K562 (cell line): ENCODE data around the gene CNPY4. TPM values are rescaled to one million over a fixed set of nuclear protein-coding genes. Genes with fewer than 3 reads are reported as not detected.

Experiments used
- ATAC-seq: fragments of 200-7000 bp; cut with Tn5 transposase; 3 replicates; pipeline ENCODE4 v1.9.1; 2020; ENCODE audit warnings: moderate library complexity
- BruUV-seq: library from RNA; stranded (reverse); fragments of 400-500 nt; replicated peaks from 2 replicates; lab custom pipeline; 2021; lab: Mats Ljungman, UMichigan
- CTCF ChIA-PET: fragments of 300-600 bp; formaldehyde crosslinking; extraction: SDS; loops from one replicate; lab custom pipeline; 2021; ENCODE audit warnings: low intra/inter-chr PET ratio; lab: Yijun Ruan, JAX
- POLR2A ChIA-PET: fragments of 300-600, 350-650 bp; sonication (Branson Sonifier 250); formaldehyde crosslinking; extraction: SDS; loops from one replicate; lab custom pipeline; 2021; ENCODE audit warnings: antibody characterized with exemption, inconsistent platforms; lab: Yijun Ruan, JAX
- DNase-seq, 4 experiments: peaks; one replicate each; pipeline versions ENCODE4 v3.0.0 to v3.0.0-alpha.2; 2011 to 2018; ENCODE audit warnings: low spot score in 3 of 4, mixed read lengths in 3 of 4; ENCODE audit errors: extremely low read depth in 1 of 4
- FAIRE-seq: peaks from 2 replicates; lab custom pipeline; 2011; peaks lifted over from hg19 to GRCh38; lab: Jason Lieb, UNC
- H2AFZ ChIP-seq: 2 replicates; pipeline ENCODE4 v1.6.0; 2011; ENCODE audit warnings: low read depth, low read length, control low read depth, inconsistent platforms
- H3K27ac ChIP-seq: fragments of 200-600 bp; 3 replicates; pipeline ENCODE4 v1.8.0; 2011; ENCODE audit warnings: low read depth, mild to moderate bottlenecking, control low read depth, inconsistent platforms, low read length, moderate library complexity, mixed read lengths; ENCODE audit errors: extremely low read depth
- H3K27me3 ChIP-seq, 2 experiments: fragments of 300-600 bp in 1 of 2; 2 replicates in 1 of 2; 3 replicates in 1 of 2; pipeline versions ENCODE4 v1.6.0 to v1.8.0; 2011; ENCODE audit warnings: inconsistent platforms in 2 of 2, low read length in 2 of 2, mild to moderate bottlenecking in 1 of 2, mixed read lengths in 1 of 2, moderate library complexity in 1 of 2; ENCODE audit not compliant: control insufficient read depth in 2 of 2, insufficient read depth in 2 of 2
- H3K36me3 ChIP-seq: fragments of 300-600 bp; 3 replicates; pipeline ENCODE4 v1.8.0; 2011; ENCODE audit warnings: mild to moderate bottlenecking, low read length, inconsistent platforms; ENCODE audit not compliant: control insufficient read depth, insufficient read depth
- H3K4me1 ChIP-seq, 2 experiments: fragments of 200-600 bp in 1 of 2; replicated peaks in 1 of 2; 2 replicates in 1 of 2; 3 replicates in 1 of 2; pipeline versions ENCODE4 v1.5.1 to v1.8.0; 2011; ENCODE audit warnings: inconsistent platforms in 2 of 2, low read length in 2 of 2, mild to moderate bottlenecking in 1 of 2, mixed read lengths in 1 of 2, moderate library complexity in 1 of 2; ENCODE audit not compliant: control insufficient read depth in 2 of 2, insufficient read depth in 2 of 2
- H3K4me2 ChIP-seq: 2 replicates; pipeline ENCODE4 v1.6.1; 2011; ENCODE audit warnings: low read length, control low read depth, inconsistent platforms, mixed read lengths; ENCODE audit not compliant: insufficient read depth
- H3K4me3 ChIP-seq: fragments of 200-600 bp; sonication (generic), shearing (Covaris generic); 2 replicates; pipeline ENCODE4 v1.5.1; 2016; ENCODE audit warnings: control low read depth, inconsistent platforms
- H3K79me2 ChIP-seq: fragments of 200-600 bp; 3 replicates; pipeline ENCODE4 v1.8.0; 2011; ENCODE audit warnings: low read length, inconsistent platforms; ENCODE audit not compliant: control insufficient read depth, insufficient read depth
- H3K9ac ChIP-seq, 2 experiments: 2 replicates each; pipeline versions ENCODE4 v1.6.0 to v1.6.1; 2011; ENCODE audit warnings: low read depth in 2 of 2, low read length in 2 of 2, control low read depth in 1 of 2, inconsistent platforms in 1 of 2, mild to moderate bottlenecking in 1 of 2, mixed read lengths in 1 of 2; ENCODE audit not compliant: insufficient read depth in 1 of 2
- H3K9me1 ChIP-seq: one replicate; pipeline ENCODE4 v1.6.0; 2011; ENCODE audit warnings: inconsistent platforms, mild to moderate bottlenecking, low read length, moderate library complexity; ENCODE audit not compliant: control insufficient read depth, insufficient read depth
- H3K9me3 ChIP-seq: replicated peaks from 2 replicates; pipeline ENCODE4 v1.5.1; 2011; ENCODE audit warnings: low read depth, low read length, inconsistent platforms; ENCODE audit not compliant: control insufficient read depth, insufficient read depth
- H4K20me1 ChIP-seq: replicated peaks from 2 replicates; pipeline ENCODE4 v1.6.1; 2011; ENCODE audit warnings: low read length, inconsistent platforms, mixed read lengths; ENCODE audit not compliant: control insufficient read depth, insufficient read depth
- ARID2 ChIP-seq: fragments of 450-650 bp; IDR thresholded peaks from 2 replicates; pipeline ENCODE4 v1.6.1; 2017; ENCODE audit warnings: antibody characterized with exemption, mild to moderate bottlenecking
- CREM ChIP-seq: IDR thresholded peaks from 2 replicates; pipeline ENCODE4 v1.6.1; 2014; ENCODE audit warnings: antibody characterized with exemption, low read depth
- CTBP1 ChIP-seq: fragments of 450-650 bp; IDR thresholded peaks from 2 replicates; pipeline ENCODE4 v1.6.1; 2016; ENCODE audit warnings: borderline replicate concordance
- DPF2 ChIP-seq: fragments of 450-650 bp; IDR thresholded peaks from 2 replicates; pipeline ENCODE4 v1.6.1; 2016
- GABPA ChIP-seq: fragments of 200-800 bp; sonication (Bioruptor generic); conservative IDR thresholded peaks from 2 replicates; pipeline ENCODE4 v1.6.1; 2016; ENCODE audit warnings: low read depth, missing genetic modification characterization, missing compliant biosample characterization
- HIVEP1 ChIP-seq: fragments of 250-450 bp; sonication (Bioruptor Pico); IDR thresholded peaks from 2 replicates; pipeline ENCODE4 v1.4.0; 2020; ENCODE audit warnings: mild to moderate bottlenecking
- IFI16 ChIP-seq: fragments of 250-450 bp; sonication (Bioruptor Pico); IDR thresholded peaks from 2 replicates; pipeline ENCODE4 v2.1.2; 2022; ENCODE audit warnings: mild to moderate bottlenecking, inconsistent platforms
- ILK ChIP-seq: fragments of 450-650 bp; IDR thresholded peaks from 2 replicates; pipeline ENCODE4 v1.6.1; 2016; ENCODE audit warnings: missing genetic modification characterization, low read depth, mild to moderate bottlenecking, missing compliant biosample characterization, moderate library complexity, borderline replicate concordance
- KLF16 ChIP-seq: IDR thresholded peaks from 2 replicates; pipeline ENCODE4 v1.6.1; 2016; ENCODE audit warnings: antibody characterized with exemption
- MAFK ChIP-seq: IDR thresholded peaks from 2 replicates; pipeline ENCODE4 v1.6.1; 2011; ENCODE audit warnings: low read length, improper control_type of control experiment
- MYC ChIP-seq, 2 experiments: fragments of 250-450 bp in 1 of 2; sonication (Bioruptor Pico) in 1 of 2; IDR thresholded peaks; 2 replicates each; pipeline versions ENCODE4 v1.5.1 to v1.6.1; 2012 to 2021; ENCODE audit warnings: low read depth in 2 of 2, borderline replicate concordance in 1 of 2, improper control_type of control experiment in 1 of 2, low read length in 1 of 2, mild to moderate bottlenecking in 1 of 2, moderate library complexity in 1 of 2
- OTX1 ChIP-seq: fragments of 450-650 bp; formaldehyde crosslinking; IDR thresholded peaks from 2 replicates; pipeline ENCODE4 v1.4.0; 2022; ENCODE audit warnings: mild to moderate bottlenecking
- RAD21 ChIP-seq, 2 experiments: fragments of 250-450 bp in 1 of 2; fragments of 450-650 bp in 1 of 2; sonication (Bioruptor Pico) in 1 of 2; formaldehyde crosslinking in 1 of 2; IDR thresholded peaks in 1 of 2; conservative IDR thresholded peaks in 1 of 2; 2 replicates each; pipeline versions ENCODE4 v1.4.0 to v1.8.0; 2020 to 2022; ENCODE audit warnings: mild to moderate bottlenecking in 2 of 2, moderate library complexity in 1 of 2
- RB1 ChIP-seq: fragments of 450-650 bp; IDR thresholded peaks from 2 replicates; pipeline ENCODE4 v1.6.1; 2017; ENCODE audit warnings: low read depth, mild to moderate bottlenecking
- RBBP5 ChIP-seq: fragments of 200-600 bp; sonication (generic); IDR thresholded peaks from 2 replicates; pipeline ENCODE4 v1.6.1; 2012; ENCODE audit warnings: borderline replicate concordance, mild to moderate bottlenecking, low read length, control low read depth, inconsistent platforms; ENCODE audit not compliant: insufficient read depth, poor library complexity, severe bottlenecking
- SMC3 ChIP-seq: conservative IDR thresholded peaks from 2 replicates; pipeline ENCODE4 v1.6.1; 2011; ENCODE audit warnings: low read depth, low read length, improper control_type of control experiment; ENCODE audit not compliant: insufficient read depth
- STAG1 ChIP-seq: sonication (generic); formaldehyde crosslinking; IDR thresholded peaks from 2 replicates; pipeline ENCODE4 v1.5.0; 2020; ENCODE audit warnings: missing genetic modification reagents, borderline replicate concordance
- TBL1XR1 ChIP-seq, 2 experiments: IDR thresholded peaks; 2 replicates each; pipeline ENCODE4 v1.6.1; 2012; ENCODE audit warnings: improper control_type of control experiment in 2 of 2, low read length in 2 of 2, mild to moderate bottlenecking in 1 of 2
- TRIM28 ChIP-seq: fragments of 450-650 bp; IDR thresholded peaks from 2 replicates; pipeline ENCODE4 v1.6.1; 2017
- WHSC1 ChIP-seq: IDR thresholded peaks from one replicate; pipeline ENCODE4 v1.6.1; 2012; ENCODE audit warnings: low read length, control low read depth, inconsistent platforms
- XRCC5 ChIP-seq: fragments of 200-400 bp; formaldehyde crosslinking; IDR thresholded peaks from 2 replicates; pipeline ENCODE4 v1.6.1; 2017; ENCODE audit warnings: low read depth, mild to moderate bottlenecking, low read length
- WGBS: fragments of 100-300 bp; shearing (Covaris generic); methylation state at CpG from one replicate; pipeline ENCODE4 v1.1.6; 2016; ENCODE audit warnings: low coverage, mixed read lengths; ENCODE audit not compliant: insufficient coverage; ENCODE audit errors: missing lambda C conversion rate; 5-methylcytosine and 5-hydroxymethylcytosine counted together
- in situ Hi-C: fragments of 300-500 bp; cut with MboI; formaldehyde crosslinking; loops from 4 replicates; pipeline ENCODE4 v1.15.0; 2018; ENCODE audit warnings: inconsistent platforms, mixed read lengths
- intact Hi-C: fragments of 100-400 bp; cut with micrococcal nuclease; formaldehyde crosslinking; loops from 2 replicates; pipeline ENCODE4 v1.14.2; 2022
- polyA plus RNA-seq, 8 experiments: library from polyadenylated mRNA; depleted of rRNA in 4 of 8; stranded (reverse) in 5 of 8; unstranded in 3 of 8; fragments of >200 nt; fragmentation: Nextera tagmentation in 2 of 8; fragmentation: Illumina TruSeq in 1 of 8; extraction: Ambion mirVana in 2 of 8; extraction: Trizol in 1 of 8; gene quantifications; 2 replicates each; pipeline versions ENCODE4 v1.2.1 to v1.2.3, GENCODE V29; 2011 to 2014; ENCODE audit warnings: inconsistent platforms in 1 of 8, missing spikeins in 1 of 8
- total RNA-seq, 7 experiments: library from RNA; depleted of rRNA in 6 of 7; stranded (reverse); fragments of >200 nt in 6 of 7; fragmentation: Illumina TruSeq in 2 of 7; extraction: Trizol in 2 of 7; gene quantifications; 2 replicates each; pipeline versions ENCODE4 v1.2.1 to v1.2.3, GENCODE V29; 2011 to 2021; ENCODE audit warnings: low replicate concordance in 1 of 7
- TF ChIP-seq, protein P1 (sequence below): IDR thresholded peaks from 2 replicates; pipeline ENCODE4 v1.6.1; 2016; ENCODE audit warnings: missing genetic modification characterization, missing compliant biosample characterization

Gene CNPY4
- total and polyA plus RNA-seq, 9 of the 15 experiments (the other 6 are each of a cell fraction or from before 2014, with no cell fraction given): 1.9 to 11.2 (median 7.0) TPM

- peak; percentile 76 to 87 (median 84) for DNase-seq
- FAIRE-seq: peak; percentile 93
- in situ Hi-C loops (loop anchor here (5.0 kb wide), 2 partner anchors 80 to 215 kb away; no protein-coding TSS in a partner anchor), intact Hi-C loops (loop anchor here (1.0 to 2.0 kb wide), 4 partner anchors 56 to 274 kb away; no protein-coding TSS in a partner anchor)
- Histone ChIP-seq H3K4me3 (no peak overlapping the region), H4K20me1 (no peaks in the 10 kb centered on the region), H3K9me3 (no peaks in the 10 kb centered on the region), H3K27me3 (no peaks in the 10 kb centered on the region; a peak in 2 of 5 replicates), H2AFZ (peak overlapping the region; percentile 61), H3K79me2 (peaks cover 3% of the 10 kb centered on the region; the same call in 2 of the 3 replicates), H3K9me1 (no peaks in the 10 kb centered on the region), H3K4me1 (peaks cover 10% of the 10 kb centered on the region in 2 experiments), H3K36me3 (no peaks in the 10 kb centered on the region), H3K9ac (no peak overlapping the region; a peak in 1 of 4 replicates), H3K27ac (no peak overlapping the region), H3K4me2 (peak overlapping the region; percentile 47)
- ChIA-PET POLR2A (interaction anchor here (0.7 to 3.8 kb wide), 10 partner anchors 9 to 297 kb away, joined by 3 to 13 read pairs (median 3); partner anchors contain the start of genes GPC2, LAMTOR4 and MEPCE), CTCF (interaction anchor here (0.6 to 4.8 kb wide), 8 partner anchors 44 to 351 kb away, joined by 3 to 54 read pairs (median 4); partner anchors contain the start of genes COPS6 and NYAP1)
- no TSS peak for BruUV-seq
- WGBS: 4% methylated on average over 3 of the region's 3 CpGs
- peak; percentile 93 for ATAC-seq
- TF ChIP-seq CREM (peak; percentile 20; the same call in 1 of the 2 replicates), GABPA (tag) (no peak), MAFK (0 out of 2 replicates have a peak, but pooled peaks have one; percentile 12), OTX1 (peak; percentile 84; the same call in 1 of the 2 replicates), DPF2 (peak; percentile 44; the same call in 1 of the 2 replicates), STAG1 (CRISPR knock-in tag) (peak; percentile 97), IFI16 (CRISPR knock-in tag) (0 out of 2 replicates have a peak, but pooled peaks have one; percentile 43), KLF16 (0 out of 2 replicates have a peak, but pooled peaks have one; percentile 33), SMC3 (peak; percentile 98), TRIM28 (0 out of 2 replicates have a peak, but pooled peaks have one; percentile 21), RB1 (peak; percentile 63; the same call in 1 of the 2 replicates), TBL1XR1 (IDR thresholded peaks at IDR 0.05; ENCODE audit: low read length in 2 of 2) (0 out of 4 replicates have a peak, but pooled peaks of 1 of the 2 experiments have one; percentile 14), RBBP5 (no peak), ILK (tag) (no peak), ARID2 (peak; percentile 100), MYC (IDR thresholded peaks at IDR 0.05; ENCODE audit: low read depth, low read length) (0 out of 2 replicates have a peak, but pooled peaks have one; percentile 37), MYC (CRISPR knock-in tag; IDR thresholded peaks at IDR 0.05; ENCODE audit: borderline replicate concordance, low read depth) (no peak), WHSC1 (no peak), HIVEP1 (CRISPR knock-in tag) (peak; percentile 64; the same call in 1 of the 2 replicates), CTBP1 (peak; percentile 51; the same call in 1 of the 2 replicates), XRCC5 (peak; percentile 87), RAD21 (CRISPR knock-in tag; conservative IDR thresholded peaks at IDR 0.05 in 1 of 2, IDR thresholded peaks at IDR 0.05 in 1 of 2) (peak; percentile 99)
- TF ChIP-seq, protein P1, sequence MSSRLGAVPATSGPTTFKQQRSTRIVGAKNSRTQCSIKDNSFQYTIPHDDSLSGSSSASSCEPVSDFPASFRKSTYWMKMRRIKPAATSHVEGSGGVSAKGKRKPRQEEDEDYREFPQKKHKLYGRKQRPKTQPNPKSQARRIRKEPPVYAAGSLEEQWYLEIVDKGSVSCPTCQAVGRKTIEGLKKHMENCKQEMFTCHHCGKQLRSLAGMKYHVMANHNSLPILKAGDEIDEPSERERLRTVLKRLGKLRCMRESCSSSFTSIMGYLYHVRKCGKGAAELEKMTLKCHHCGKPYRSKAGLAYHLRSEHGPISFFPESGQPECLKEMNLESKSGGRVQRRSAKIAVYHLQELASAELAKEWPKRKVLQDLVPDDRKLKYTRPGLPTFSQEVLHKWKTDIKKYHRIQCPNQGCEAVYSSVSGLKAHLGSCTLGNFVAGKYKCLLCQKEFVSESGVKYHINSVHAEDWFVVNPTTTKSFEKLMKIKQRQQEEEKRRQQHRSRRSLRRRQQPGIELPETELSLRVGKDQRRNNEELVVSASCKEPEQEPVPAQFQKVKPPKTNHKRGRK (tag): no peak
Observed at GRCh38 chr7:100132697-100133151, 13.3 kb downstream of the CNPY4 start.
